ENCODE measurements around the gene FCHSD2.

- TF ChIP-seq EZH2phosphoT487 (IDR thresholded peaks at IDR 0.05; ENCODE audit: insufficient read depth, low read depth) (no peak), EZH2 (IDR thresholded peaks at IDR 0.05; ENCODE audit: insufficient read depth, poor library complexity, severe bottlenecking) (no peak)
Observed at GRCh38 chr11:72836111-72836510, 306.0 kb downstream of the FCHSD2 start.

Measured in GM23248 (cell line).